Rectal smooth muscle tissue (tissue), 1 donor: ENCODE results near the gene CDC16.

Source experiments
- H3K27ac ChIP-seq: one replicate; pipeline ENCODE4 v1.7.0; 2013; ENCODE audit warnings: low read depth, low read length, inconsistent platforms
- H3K27me3 ChIP-seq: one replicate; pipeline ENCODE4 v1.7.0; 2013; ENCODE audit warnings: low read length; ENCODE audit not compliant: control insufficient read depth, insufficient read depth
- H3K36me3 ChIP-seq: one replicate; pipeline ENCODE4 v1.7.0; 2013; ENCODE audit warnings: low read length; ENCODE audit not compliant: control insufficient read depth, insufficient read depth
- H3K4me1 ChIP-seq: one replicate; pipeline ENCODE4 v1.7.0; 2013; ENCODE audit warnings: low read length; ENCODE audit not compliant: control insufficient read depth, insufficient read depth
- H3K4me3 ChIP-seq: one replicate; pipeline ENCODE4 v1.7.0; 2013; ENCODE audit warnings: low read length
- H3K9ac ChIP-seq: one replicate; pipeline ENCODE4 v1.7.0; 2013; ENCODE audit warnings: low read length

CDC16 gene

DNA sequence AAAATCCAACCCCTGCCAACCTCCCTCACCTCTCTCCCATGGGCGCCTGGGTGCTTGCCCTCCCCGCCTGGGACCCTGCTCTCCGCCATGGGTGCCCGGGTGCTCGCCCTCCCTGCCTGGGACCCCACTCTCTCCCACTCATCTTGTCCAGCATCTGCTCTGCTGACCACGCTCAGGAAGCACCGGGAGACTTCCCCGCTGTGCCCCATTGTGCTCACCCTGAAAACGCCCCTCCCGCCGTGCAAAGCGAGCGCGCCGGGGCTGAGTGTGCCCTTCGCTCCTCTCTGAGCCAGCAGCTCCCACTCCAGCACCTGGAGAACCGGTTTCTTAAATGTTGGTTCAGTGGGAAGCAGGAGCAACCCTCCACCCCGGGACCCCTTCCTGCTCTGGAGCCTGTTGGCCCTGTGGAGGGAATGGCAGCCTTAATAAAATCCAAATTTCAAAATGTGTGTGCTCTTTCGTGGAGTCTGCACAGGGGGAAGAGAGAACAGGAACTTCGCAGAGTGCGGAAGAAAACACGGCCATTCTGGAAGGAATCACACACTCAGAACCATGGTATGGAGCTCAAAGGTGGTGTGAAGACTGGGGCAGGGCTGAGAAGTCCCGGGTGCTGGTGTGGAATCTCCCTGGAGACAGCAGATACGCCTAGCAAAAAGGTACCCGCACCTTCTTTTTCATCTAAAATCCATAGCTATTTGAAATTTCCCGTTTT lies 23.1 kb upstream of the CDC16 start:
- Histone ChIP-seq H3K36me3 (no peaks in the 10 kb centered on the region), H3K4me1 (no peaks in the 10 kb centered on the region), H3K9ac (no peak overlapping the region), H3K27ac (no peak overlapping the region), H3K4me3 (no peak overlapping the region), H3K27me3 (no peaks in the 10 kb centered on the region)

DNA sequence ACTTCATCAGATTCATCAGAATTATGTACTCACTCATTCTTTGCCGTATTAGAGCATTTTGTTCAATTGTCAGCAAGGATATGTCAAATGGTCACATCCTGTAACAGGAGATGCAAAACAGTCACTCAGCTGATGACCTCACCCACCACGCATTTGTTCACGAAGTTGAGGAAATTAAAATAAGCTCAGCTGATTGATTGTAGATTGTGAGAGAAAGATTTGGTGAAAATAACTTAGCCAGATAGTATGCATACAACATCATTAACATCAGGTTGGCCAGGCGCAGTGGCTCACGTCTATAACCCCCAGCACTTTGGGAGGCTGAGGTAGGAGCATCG lies 22.6 kb upstream of the CDC16 start:
- Histone ChIP-seq H3K4me3 (no peak overlapping the region), H3K9ac (no peak overlapping the region), H3K27me3 (no peaks in the 10 kb centered on the region), H3K36me3 (no peaks in the 10 kb centered on the region), H3K27ac (no peak overlapping the region), H3K4me1 (no peaks in the 10 kb centered on the region)

DNA sequence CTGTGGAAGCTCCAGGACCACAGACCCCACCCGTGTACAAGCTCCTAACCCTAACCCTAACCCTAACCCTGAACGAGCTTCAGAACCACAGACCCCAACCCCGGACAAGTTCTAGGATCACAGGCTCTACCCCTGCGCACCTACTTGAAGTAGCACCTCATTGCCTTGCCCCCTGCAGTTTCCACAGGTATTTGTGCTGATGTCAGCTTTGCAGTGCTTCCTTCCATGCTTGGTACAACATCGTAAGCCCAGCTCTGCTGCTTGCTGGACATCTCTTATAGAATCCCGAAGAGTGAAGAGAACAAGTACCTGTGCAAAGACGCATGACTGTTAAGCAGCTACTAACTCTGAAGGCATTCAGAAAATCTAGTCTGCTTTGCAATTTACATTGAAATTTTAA lies 20.7 kb upstream of the CDC16 start:
- Histone ChIP-seq H3K27ac (no peak overlapping the region), H3K36me3 (no peaks in the 10 kb centered on the region), H3K4me3 (no peak overlapping the region), H3K27me3 (no peaks in the 10 kb centered on the region), H3K4me1 (no peaks in the 10 kb centered on the region), H3K9ac (no peak overlapping the region)

DNA sequence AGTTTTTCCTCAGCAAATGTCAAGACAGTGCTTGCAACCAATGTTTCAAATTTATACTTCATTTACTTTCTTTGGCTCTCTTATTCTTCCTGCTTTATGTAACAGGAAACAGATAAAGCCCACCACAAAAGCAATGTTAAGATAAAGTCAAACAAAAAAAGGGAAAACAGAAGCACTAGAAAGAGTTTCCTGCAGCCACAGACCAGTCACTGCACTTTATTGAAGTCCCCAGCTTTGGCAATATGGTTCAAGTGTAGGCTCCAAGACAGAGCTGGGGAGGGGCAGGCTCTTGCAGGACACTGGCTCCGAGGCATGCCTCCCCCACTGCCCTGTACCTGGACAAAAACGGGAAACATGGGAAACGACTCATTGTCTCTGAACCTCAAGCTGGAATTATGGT lies 15.3 kb upstream of the CDC16 start:
- Histone ChIP-seq H3K9ac (no peak overlapping the region), H3K27me3 (no peaks in the 10 kb centered on the region), H3K4me3 (no peak overlapping the region), H3K4me1 (no peaks in the 10 kb centered on the region), H3K27ac (no peak overlapping the region), H3K36me3 (no peaks in the 10 kb centered on the region)

DNA sequence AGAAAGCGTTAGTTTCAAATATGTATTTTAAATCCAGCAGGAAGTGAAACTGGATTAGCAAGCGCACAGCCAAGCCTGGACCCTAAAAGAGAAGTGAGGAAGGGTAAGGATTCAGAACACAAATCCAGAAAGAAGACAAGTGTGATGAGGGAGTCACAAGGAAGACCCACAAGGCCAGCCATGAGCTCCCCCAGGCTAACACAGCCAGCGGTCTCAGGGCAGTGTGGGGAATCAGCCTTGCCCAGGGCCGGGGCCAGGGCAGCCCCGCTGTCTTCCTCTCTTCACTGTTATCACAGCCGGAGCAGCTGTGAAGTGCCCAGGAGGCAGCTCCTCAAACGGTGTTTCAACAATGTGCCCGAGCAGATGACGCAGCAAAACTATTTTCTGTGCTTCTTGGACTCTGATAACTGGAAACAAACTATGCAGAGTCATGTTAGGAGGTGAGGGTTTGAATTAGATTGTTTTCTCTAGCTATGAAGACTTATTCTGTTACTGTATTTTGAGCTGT lies 12.2 kb upstream of the CDC16 start:
- no peaks in the 10 kb centered on the region for H3K36me3 ChIP-seq
- H3K4me1 ChIP-seq = peaks cover 7% of the 10 kb centered on the region
- no peak overlapping the region for H3K9ac ChIP-seq
- no peaks in the 10 kb centered on the region for H3K27me3 ChIP-seq
- H3K4me3 ChIP-seq = no peak overlapping the region
- H3K27ac ChIP-seq = no peak overlapping the region

DNA sequence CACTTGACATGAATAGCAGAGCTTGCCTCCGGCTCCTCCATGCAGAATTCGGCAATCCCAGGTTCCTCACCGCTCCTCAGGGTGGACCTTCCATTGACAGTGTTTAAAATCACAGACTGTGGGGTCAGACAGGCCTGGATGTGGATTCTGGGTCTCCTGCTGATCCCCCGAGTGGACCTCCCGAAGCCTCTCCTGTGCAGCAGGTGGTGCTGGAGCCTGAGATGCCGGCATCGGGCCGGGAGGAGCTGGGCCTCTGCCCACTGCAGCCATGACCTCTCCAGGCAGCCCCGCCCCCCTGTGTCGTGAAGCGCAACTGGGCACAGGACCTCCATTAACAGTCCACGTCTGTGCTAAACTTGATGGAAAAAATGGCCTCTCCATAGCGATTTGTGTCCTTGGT lies 10.5 kb upstream of the CDC16 start:
- H3K9ac ChIP-seq = no peak overlapping the region
- no peak overlapping the region for H3K27ac ChIP-seq
- no peaks in the 10 kb centered on the region for H3K27me3 ChIP-seq
- no peak overlapping the region for H3K4me3 ChIP-seq
- no peaks in the 10 kb centered on the region for H3K36me3 ChIP-seq
- peaks cover 7% of the 10 kb centered on the region for H3K4me1 ChIP-seq

DNA sequence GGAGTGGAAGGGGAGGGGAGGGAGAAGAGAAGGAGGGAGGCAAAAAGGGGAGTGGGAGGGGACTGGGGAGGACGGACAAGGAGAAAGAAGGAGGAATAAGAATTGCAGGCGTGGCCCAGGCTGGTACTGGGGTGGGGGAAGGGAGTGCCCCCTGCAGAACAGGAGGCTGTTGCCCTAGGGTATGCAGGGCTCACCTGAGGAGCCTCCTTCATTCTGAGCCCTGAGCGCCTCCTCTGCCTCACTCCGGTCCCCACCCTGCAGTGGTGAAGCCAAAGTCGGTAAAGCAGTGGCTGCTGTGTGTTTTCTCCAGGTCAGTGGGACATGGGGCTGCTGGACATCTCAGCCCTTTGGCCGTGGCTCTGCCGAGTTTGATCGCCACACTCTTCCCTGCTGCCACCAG lies 9.1 kb upstream of the CDC16 start:
- no peak overlapping the region for H3K9ac ChIP-seq

DNA sequence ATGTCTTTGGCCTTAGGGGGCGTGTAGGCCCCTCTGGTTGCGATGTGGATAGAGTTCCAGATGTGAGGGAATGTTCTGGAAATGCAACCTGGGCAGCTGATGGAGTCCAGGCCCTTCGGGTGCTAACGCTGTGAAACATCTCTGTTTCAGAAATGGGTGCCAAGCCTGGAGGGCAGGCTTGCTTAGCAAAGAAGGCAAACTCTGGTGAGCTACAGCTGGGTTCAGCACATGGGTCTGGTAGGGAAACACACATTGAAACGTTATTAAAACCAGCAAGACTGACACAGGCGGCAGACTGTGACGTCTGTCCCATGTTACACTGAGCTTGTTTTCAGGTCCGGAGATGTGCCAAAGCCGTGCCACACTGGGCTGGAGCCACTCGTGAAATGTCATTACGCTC lies 8.6 kb upstream of the CDC16 start:
- Histone ChIP-seq H3K4me3 (no peak overlapping the region), H3K36me3 (no peaks in the 10 kb centered on the region), H3K9ac (no peak overlapping the region), H3K4me1 (peaks cover 7% of the 10 kb centered on the region), H3K27ac (no peak overlapping the region), H3K27me3 (no peaks in the 10 kb centered on the region)

More for the DNA sequence above, 9.1 kb upstream of the CDC16 start:
- Histone ChIP-seq H3K4me1 (peaks cover 7% of the 10 kb centered on the region), H3K27ac (no peak overlapping the region), H3K4me3 (no peak overlapping the region), H3K36me3 (no peaks in the 10 kb centered on the region), H3K27me3 (no peaks in the 10 kb centered on the region)

DNA sequence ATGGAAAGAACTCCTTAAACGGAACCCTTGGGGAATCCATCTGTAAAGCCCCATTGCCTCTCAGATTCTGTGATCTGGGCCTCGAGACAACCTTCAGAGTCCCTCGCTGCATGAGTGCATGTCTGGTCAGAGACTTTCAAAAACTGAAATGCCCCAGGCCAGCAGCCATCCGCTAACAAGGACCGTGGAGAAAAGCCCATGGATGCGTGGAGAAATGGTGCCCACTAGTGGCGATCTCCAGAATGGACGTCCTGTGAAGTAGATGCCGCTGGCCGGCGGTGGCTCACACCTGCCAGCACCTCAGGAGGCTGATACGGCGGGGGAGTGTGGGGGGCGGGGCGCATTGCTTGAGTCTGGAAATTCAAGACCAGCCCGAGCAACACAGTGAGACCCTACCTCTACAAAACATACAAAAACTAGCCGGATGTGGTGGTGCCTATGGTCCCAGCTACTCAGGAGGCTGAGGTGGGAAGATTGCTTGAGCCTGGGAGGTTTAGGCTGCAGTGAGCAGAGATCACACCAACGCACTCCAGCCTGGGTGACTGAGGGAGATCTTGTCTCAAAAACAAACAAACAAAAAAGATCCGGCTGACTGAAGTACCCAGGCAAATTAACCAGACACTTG lies 7.9 kb upstream of the CDC16 start:
- Histone ChIP-seq H3K27ac (no peak overlapping the region), H3K27me3 (no peaks in the 10 kb centered on the region), H3K4me1 (peaks cover 7% of the 10 kb centered on the region), H3K4me3 (no peak overlapping the region), H3K9ac (no peak overlapping the region), H3K36me3 (no peaks in the 10 kb centered on the region)

DNA sequence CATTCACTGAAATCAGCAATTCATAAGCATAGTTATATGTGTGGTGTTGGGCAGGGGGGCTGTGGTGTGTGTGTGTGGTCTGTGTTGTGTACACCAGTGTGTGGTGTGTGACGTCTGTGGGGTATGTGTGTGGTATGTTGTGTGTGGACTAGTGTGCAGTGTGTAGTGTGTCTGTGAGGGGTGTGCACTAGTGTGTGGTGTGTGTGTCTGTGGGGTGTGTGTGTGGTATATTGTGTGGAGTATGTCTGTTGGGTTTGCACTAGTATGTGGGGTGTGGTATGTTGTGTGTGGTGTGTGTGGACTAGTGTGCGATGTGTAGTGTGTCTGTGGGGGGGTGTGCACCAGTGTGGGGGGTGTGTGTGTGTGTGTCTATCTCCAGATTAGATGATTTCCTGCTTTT lies 7.2 kb upstream of the CDC16 start:
- H3K9ac ChIP-seq = no peak overlapping the region
- no peak overlapping the region for H3K4me3 ChIP-seq
- H3K27me3 ChIP-seq = no peaks in the 10 kb centered on the region
- no peak overlapping the region for H3K27ac ChIP-seq
- peaks cover 7% of the 10 kb centered on the region for H3K4me1 ChIP-seq
- H3K36me3 ChIP-seq = no peaks in the 10 kb centered on the region

DNA sequence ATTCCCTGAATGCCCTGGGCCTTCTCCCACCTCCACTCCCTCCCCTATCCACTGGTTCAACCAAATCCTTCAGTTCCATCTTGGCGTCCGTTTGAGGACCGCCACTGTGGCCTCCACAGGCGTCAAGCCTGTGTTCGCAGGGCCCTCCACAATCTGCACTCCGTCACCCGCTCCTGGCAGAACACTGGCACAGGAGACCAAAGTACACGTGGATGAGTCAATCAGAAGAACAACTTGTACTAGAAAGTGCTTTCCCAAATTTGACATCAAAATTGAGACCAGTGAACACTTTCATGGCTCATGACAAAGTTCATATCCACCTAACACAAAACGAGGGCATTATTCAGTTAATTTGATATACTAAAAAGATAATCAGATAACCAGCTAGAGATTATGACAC lies 6.5 kb upstream of the CDC16 start:
- Histone ChIP-seq H3K9ac (no peak overlapping the region), H3K27ac (no peak overlapping the region), H3K27me3 (no peaks in the 10 kb centered on the region), H3K36me3 (no peaks in the 10 kb centered on the region), H3K4me1 (peaks cover 7% of the 10 kb centered on the region), H3K4me3 (no peak overlapping the region)

DNA sequence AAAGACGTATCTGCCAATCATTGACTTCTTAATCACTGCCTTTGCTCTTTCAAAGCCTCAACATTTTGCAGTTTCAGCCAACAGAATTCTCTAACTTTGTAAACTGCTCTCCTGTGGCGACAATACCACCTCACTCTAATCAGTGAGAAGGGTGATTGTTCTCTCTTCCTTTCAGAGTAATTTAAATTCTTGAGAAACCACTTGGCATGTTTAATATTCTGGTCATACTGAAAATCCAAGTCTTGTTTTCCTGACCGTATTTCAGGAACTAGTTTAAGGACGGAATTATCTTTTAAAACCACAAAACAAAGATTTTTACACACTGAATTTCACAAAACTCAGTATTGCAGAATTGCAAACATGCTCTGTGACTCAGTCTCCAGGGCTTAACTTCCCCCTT lies 5.2 kb upstream of the CDC16 start:
- no peaks in the 10 kb centered on the region for H3K27me3 ChIP-seq
- no peak overlapping the region for H3K4me3 ChIP-seq
- H3K36me3 ChIP-seq = no peaks in the 10 kb centered on the region
- H3K4me1 ChIP-seq = peaks cover 10% of the 10 kb centered on the region
- no peak overlapping the region for H3K27ac ChIP-seq
- H3K9ac ChIP-seq = no peak overlapping the region

DNA sequence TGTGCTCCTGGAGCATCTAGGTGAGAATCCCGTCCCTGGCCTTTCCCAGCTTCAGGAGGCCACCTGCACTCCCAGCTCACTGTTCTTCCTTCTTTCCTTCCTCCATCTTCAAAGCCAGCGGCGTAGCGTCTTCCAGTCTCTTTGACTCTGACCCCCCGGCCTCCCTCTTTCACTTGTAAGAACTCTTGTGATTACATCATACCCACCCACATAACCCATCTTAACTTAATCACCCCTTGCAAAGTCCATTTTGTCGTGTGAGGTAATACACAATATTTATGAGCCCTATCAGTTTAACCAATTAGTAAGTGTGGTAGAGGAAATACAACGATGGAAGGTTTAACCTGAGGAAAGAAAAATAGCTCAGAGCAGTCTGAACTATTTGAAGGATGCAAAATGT lies 4.6 kb upstream of the CDC16 start:
- no peak overlapping the region for H3K27ac ChIP-seq
- H3K9ac ChIP-seq = no peak overlapping the region
- no peaks in the 10 kb centered on the region for H3K36me3 ChIP-seq
- H3K4me1 ChIP-seq = peaks cover 10% of the 10 kb centered on the region
- no peaks in the 10 kb centered on the region for H3K27me3 ChIP-seq
- no peak overlapping the region for H3K4me3 ChIP-seq
